ENCODE measurements around the gene HSBP1. TPM values are rescaled to one million over a fixed set of nuclear protein-coding genes. Genes with fewer than 3 reads are reported as not detected.
A peak's percentile ranks its signal among the peaks of the same experiment; 100 is the strongest.

Gene HSBP1
- total RNA-seq, 2 donors from 2014 or later, result 229 to 239 TPM

GRCh38 chr16:83856792-83857191 is 49.0 kb downstream of the HSBP1 start:
- H3K4me1 Mint-ChIP-seq, result peaks cover 17% of the 10 kb centered on the region
- no peaks in the 10 kb centered on the region for H3K9me3 ChIP-seq (ENCODE audit: control insufficient read depth, low read length)
- H3K9ac ChIP-seq (ENCODE audit: extremely low read depth, low read length, poor library complexity, severe bottlenecking), result no peak overlapping the region
- no peaks in the 10 kb centered on the region for H3K36me3 Mint-ChIP-seq (ENCODE audit: low read depth)
- no peak for TF ChIP-seq CTCF (conservative IDR thresholded peaks at IDR 0.05)
- H3K4me3 ChIP-seq (ENCODE audit: low read length), result no peak overlapping the region
- no peak for DNase-seq
- no peaks in the 10 kb centered on the region for H3K27me3 ChIP-seq (ENCODE audit: control insufficient read depth, insufficient read depth, low read length, poor library complexity, severe bottlenecking)
- H3K4me1 ChIP-seq (ENCODE audit: control insufficient read depth, insufficient read depth, low read length), result no peaks in the 10 kb centered on the region
- no peaks in the 10 kb centered on the region for H3K9me3 Mint-ChIP-seq
- no peaks in the 10 kb centered on the region for H3K36me3 ChIP-seq (ENCODE audit: control insufficient read depth, insufficient read depth, low read length)
- no peak overlapping the region for H3K27ac ChIP-seq (ENCODE audit: low read depth, low read length)
- H3K4me3 Mint-ChIP-seq, result no peak overlapping the region
- WGBS, 2 experiments (ENCODE audit: insufficient coverage in 1 of 2, insufficient read length in 1 of 2), result 95 to 98% methylated on average over 2 to 4 of the region's 4 CpGs
- no peaks in the 10 kb centered on the region for H3K27me3 Mint-ChIP-seq (ENCODE audit: insufficient read depth)
- H3K27ac Mint-ChIP-seq, result no peak overlapping the region

DNA sequence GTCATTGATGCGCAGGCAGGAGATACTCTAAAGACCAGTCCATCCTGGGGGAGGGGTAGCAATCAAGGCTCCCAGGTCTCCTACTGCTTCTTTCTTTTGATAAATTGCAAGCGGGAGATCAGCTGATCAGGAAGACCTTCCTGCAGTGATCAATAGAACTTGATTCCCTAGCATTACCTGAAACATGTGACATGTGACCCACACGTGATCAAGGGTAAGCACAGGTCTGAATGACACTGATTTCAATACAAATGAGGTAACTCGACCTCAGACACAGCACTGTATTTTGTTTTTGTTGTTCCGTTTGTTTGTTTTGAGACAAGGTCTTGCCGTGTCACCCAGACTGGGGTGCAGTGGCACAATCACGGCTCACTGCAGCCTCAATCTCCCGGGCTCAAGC is 51.5 kb downstream of the HSBP1 start:
- no peak overlapping the region for H3K27ac Mint-ChIP-seq
- Histone ChIP-seq H3K36me3 (ENCODE audit: control insufficient read depth, insufficient read depth, low read length) (no peaks in the 10 kb centered on the region), H3K9ac (ENCODE audit: extremely low read depth, low read length, poor library complexity, severe bottlenecking) (no peak overlapping the region), H3K4me3 (ENCODE audit: low read length) (no peak overlapping the region), H3K27ac (ENCODE audit: low read depth, low read length) (no peak overlapping the region), H3K27me3 (ENCODE audit: control insufficient read depth, insufficient read depth, low read length, poor library complexity, severe bottlenecking) (no peaks in the 10 kb centered on the region), H3K4me1 (ENCODE audit: control insufficient read depth, insufficient read depth, low read length) (no peaks in the 10 kb centered on the region), H3K9me3 (ENCODE audit: control insufficient read depth, low read length) (peaks cover 15% of the 10 kb centered on the region)
- no peak for DNase-seq
- WGBS, 2 experiments (ENCODE audit: insufficient coverage in 1 of 2, insufficient read length in 1 of 2), result 85 to 90% methylated on average over 8 of the region's 8 CpGs
- H3K4me1 Mint-ChIP-seq, result peaks cover 10% of the 10 kb centered on the region
- peaks cover 9% of the 10 kb centered on the region for H3K9me3 Mint-ChIP-seq
- no peaks in the 10 kb centered on the region for H3K36me3 Mint-ChIP-seq (ENCODE audit: low read depth)
- no peak for TF ChIP-seq CTCF (conservative IDR thresholded peaks at IDR 0.05)
- H3K4me3 Mint-ChIP-seq, result no peak overlapping the region
- H3K27me3 Mint-ChIP-seq (ENCODE audit: insufficient read depth), result no peaks in the 10 kb centered on the region

DNA sequence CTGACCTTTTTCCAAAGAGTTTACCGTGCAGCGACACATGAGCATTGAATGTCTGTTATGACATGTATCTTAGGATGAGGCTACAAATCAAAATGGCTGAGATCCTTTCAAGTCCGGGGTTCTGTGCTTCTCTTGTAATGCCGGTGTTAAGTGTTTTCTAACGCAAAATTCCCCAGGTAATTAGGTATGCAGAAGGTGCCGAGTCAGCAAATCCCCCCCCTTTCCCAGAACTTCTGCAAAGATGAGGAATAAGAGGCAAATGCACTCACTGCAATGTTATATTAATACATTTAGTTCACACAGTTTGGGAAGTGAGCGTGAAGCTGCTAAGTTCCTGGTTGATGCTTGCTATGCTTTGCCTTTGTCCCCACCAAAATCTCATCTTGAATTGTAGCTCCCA is 54.9 kb downstream of the HSBP1 start:
- Mint-ChIP-seq H3K4me3 (no peak overlapping the region), H3K27me3 (ENCODE audit: insufficient read depth) (no peaks in the 10 kb centered on the region), H3K36me3 (ENCODE audit: low read depth) (peaks cover 6% of the 10 kb centered on the region), H3K4me1 (peaks cover 16% of the 10 kb centered on the region), H3K9me3 (peaks cover 22% of the 10 kb centered on the region), H3K27ac (no peak overlapping the region)
- peaks cover 21% of the 10 kb centered on the region for H3K9me3 ChIP-seq (ENCODE audit: control insufficient read depth, low read length)
- no peak for DNase-seq
- H3K9ac ChIP-seq (ENCODE audit: extremely low read depth, low read length, poor library complexity, severe bottlenecking), result no peak overlapping the region
- TF ChIP-seq CTCF (conservative IDR thresholded peaks at IDR 0.05), result no peak
- H3K27ac ChIP-seq (ENCODE audit: low read depth, low read length), result no peak overlapping the region
- H3K4me1 ChIP-seq (ENCODE audit: control insufficient read depth, insufficient read depth, low read length), result no peaks in the 10 kb centered on the region
- no peaks in the 10 kb centered on the region for H3K36me3 ChIP-seq (ENCODE audit: control insufficient read depth, insufficient read depth, low read length)
- peak overlapping the region; percentile 57 for H3K4me3 ChIP-seq (ENCODE audit: low read length)
- 92 to 98% methylated on average over 7 of the region's 7 CpGs for WGBS, 2 experiments (ENCODE audit: insufficient coverage in 1 of 2, insufficient read length in 1 of 2)
- no peaks in the 10 kb centered on the region for H3K27me3 ChIP-seq (ENCODE audit: control insufficient read depth, insufficient read depth, low read length, poor library complexity, severe bottlenecking)

Data from endodermal cell (in vitro differentiated cells).